ENCODE measurements around the gene CSRNP3. TPM values are rescaled to one million over a fixed set of nuclear protein-coding genes. Genes with fewer than 3 reads are reported as not detected.

CSRNP3 gene
- total RNA-seq, 1 experiment from 2014 or later, result 39.5 TPM

GRCh38 chr2:165431014-165431413 lies 38.5 kb upstream of the CSRNP3 start:
- BruUV-seq (replicated peaks), result no TSS peak
- Histone ChIP-seq H3K27ac (ENCODE audit: low read depth, low read length, poor library complexity, severe bottlenecking) (no peak overlapping the region), H3K27me3 (replicated peaks; ENCODE audit: insufficient read depth, low read depth, low read length, poor library complexity) (no peaks in the 10 kb centered on the region), H3K36me3 (ENCODE audit: insufficient read depth, low read length, poor library complexity, severe bottlenecking) (no peaks in the 10 kb centered on the region), H3K4me1 (ENCODE audit: insufficient read depth, low read length, poor library complexity, severe bottlenecking) (peaks cover 24% of the 10 kb centered on the region), H3K4me3 (ENCODE audit: low read depth, low read length, poor library complexity, severe bottlenecking) (no peak overlapping the region), H3K9me3 (ENCODE audit: low read depth, low read length, poor library complexity, severe bottlenecking) (no peaks in the 10 kb centered on the region)
- intact Hi-C loops (cut with micrococcal nuclease; ENCODE audit: unreplicated experiment), result no loop called here
- ChIA-PET CTCF (no interaction called here), POLR2A (ENCODE audit: low non-redundant PET) (no interaction called here)
- TF ChIP-seq, protein P1, sequence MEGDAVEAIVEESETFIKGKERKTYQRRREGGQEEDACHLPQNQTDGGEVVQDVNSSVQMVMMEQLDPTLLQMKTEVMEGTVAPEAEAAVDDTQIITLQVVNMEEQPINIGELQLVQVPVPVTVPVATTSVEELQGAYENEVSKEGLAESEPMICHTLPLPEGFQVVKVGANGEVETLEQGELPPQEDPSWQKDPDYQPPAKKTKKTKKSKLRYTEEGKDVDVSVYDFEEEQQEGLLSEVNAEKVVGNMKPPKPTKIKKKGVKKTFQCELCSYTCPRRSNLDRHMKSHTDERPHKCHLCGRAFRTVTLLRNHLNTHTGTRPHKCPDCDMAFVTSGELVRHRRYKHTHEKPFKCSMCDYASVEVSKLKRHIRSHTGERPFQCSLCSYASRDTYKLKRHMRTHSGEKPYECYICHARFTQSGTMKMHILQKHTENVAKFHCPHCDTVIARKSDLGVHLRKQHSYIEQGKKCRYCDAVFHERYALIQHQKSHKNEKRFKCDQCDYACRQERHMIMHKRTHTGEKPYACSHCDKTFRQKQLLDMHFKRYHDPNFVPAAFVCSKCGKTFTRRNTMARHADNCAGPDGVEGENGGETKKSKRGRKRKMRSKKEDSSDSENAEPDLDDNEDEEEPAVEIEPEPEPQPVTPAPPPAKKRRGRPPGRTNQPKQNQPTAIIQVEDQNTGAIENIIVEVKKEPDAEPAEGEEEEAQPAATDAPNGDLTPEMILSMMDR (conservative IDR thresholded peaks at IDR 0.05; ENCODE audit: low read depth, low read length), result no peak
- no peak for TF ChIP-seq EZH2 (IDR thresholded peaks at IDR 0.05; ENCODE audit: borderline replicate concordance, low read depth, low read length, poor library complexity, severe bottlenecking)
- no peak for DNase-seq (ENCODE audit: low spot score)

GRCh38 chr2:165432234-165432966 lies 37.1 kb upstream of the CSRNP3 start:
- Histone ChIP-seq H3K27ac (ENCODE audit: low read depth, low read length, poor library complexity, severe bottlenecking) (peak overlapping the region; percentile 27), H3K9me3 (ENCODE audit: low read depth, low read length, poor library complexity, severe bottlenecking) (no peaks in the 10 kb centered on the region), H3K4me3 (ENCODE audit: low read depth, low read length, poor library complexity, severe bottlenecking) (no peak overlapping the region), H3K4me1 (ENCODE audit: insufficient read depth, low read length, poor library complexity, severe bottlenecking) (peaks cover 24% of the 10 kb centered on the region), H3K36me3 (ENCODE audit: insufficient read depth, low read length, poor library complexity, severe bottlenecking) (no peaks in the 10 kb centered on the region), H3K27me3 (replicated peaks; ENCODE audit: insufficient read depth, low read depth, low read length, poor library complexity) (no peaks in the 10 kb centered on the region)
- no TSS peak for BruUV-seq (replicated peaks)
- ChIA-PET POLR2A (ENCODE audit: low non-redundant PET) (no interaction called here), CTCF (no interaction called here)
- no peak for TF ChIP-seq EZH2 (IDR thresholded peaks at IDR 0.05; ENCODE audit: borderline replicate concordance, low read depth, low read length, poor library complexity, severe bottlenecking)
- TF ChIP-seq, protein P1 (conservative IDR thresholded peaks at IDR 0.05; ENCODE audit: low read depth, low read length), result no peak
- no peak for DNase-seq (ENCODE audit: low spot score)
- intact Hi-C loops (cut with micrococcal nuclease; ENCODE audit: unreplicated experiment), result no loop called here

DNA sequence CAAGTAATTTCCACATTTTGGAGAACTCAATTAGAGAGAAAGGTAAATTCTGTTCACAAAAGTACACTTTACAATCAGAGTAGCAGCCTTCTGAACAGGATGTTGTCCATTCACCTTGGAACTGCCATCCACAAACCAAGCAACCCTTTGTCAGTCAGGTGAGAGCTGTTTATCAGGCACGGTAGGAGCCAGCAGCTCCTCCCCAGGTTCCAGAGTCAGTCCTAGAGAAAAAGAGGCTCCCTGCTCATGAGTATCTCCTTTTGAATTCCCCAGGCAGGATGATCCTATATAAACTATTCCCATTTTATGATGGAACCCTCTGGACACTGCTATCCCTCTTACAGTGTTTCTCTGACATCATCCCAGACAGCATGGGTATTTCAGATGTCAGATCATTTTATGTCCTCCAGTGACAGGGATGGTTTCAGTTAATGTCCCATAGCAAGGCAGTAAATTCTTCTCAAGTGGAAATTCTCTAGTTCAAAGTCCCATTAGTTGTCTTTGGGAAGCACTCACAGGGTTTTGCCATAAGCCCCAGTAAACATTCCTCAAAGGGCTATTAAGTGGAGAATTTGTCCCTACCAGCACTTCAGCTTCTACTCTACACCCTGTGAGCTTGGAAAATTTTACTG lies 34.5 kb upstream of the CSRNP3 start:
- BruUV-seq (replicated peaks), result no TSS peak
- no peaks in the 10 kb centered on the region for H3K36me3 ChIP-seq (ENCODE audit: insufficient read depth, low read length, poor library complexity, severe bottlenecking)
- ChIA-PET POLR2A (ENCODE audit: low non-redundant PET) (no interaction called here), CTCF (no interaction called here)
- H3K4me3 ChIP-seq (ENCODE audit: low read depth, low read length, poor library complexity, severe bottlenecking), result no peak overlapping the region
- H3K27ac ChIP-seq (ENCODE audit: low read depth, low read length, poor library complexity, severe bottlenecking), result no peak overlapping the region
- H3K27me3 ChIP-seq (replicated peaks; ENCODE audit: insufficient read depth, low read depth, low read length, poor library complexity), result no peaks in the 10 kb centered on the region
- intact Hi-C loops (cut with micrococcal nuclease; ENCODE audit: unreplicated experiment), result no loop called here
- no peaks in the 10 kb centered on the region for H3K9me3 ChIP-seq (ENCODE audit: low read depth, low read length, poor library complexity, severe bottlenecking)
- peaks cover 32% of the 10 kb centered on the region for H3K4me1 ChIP-seq (ENCODE audit: insufficient read depth, low read length, poor library complexity, severe bottlenecking)
- no peak for TF ChIP-seq EZH2 (IDR thresholded peaks at IDR 0.05; ENCODE audit: borderline replicate concordance, low read depth, low read length, poor library complexity, severe bottlenecking)
- TF ChIP-seq, protein P1 (conservative IDR thresholded peaks at IDR 0.05; ENCODE audit: low read depth, low read length), result no peak
- DNase-seq (ENCODE audit: low spot score), result no peak
